Fibroblast of lung (primary cell): ENCODE results near the gene AASDHPPT.
A peak's percentile ranks its signal among the peaks of the same experiment; 100 is the strongest.

Experiments used
- CTCF ChIP-seq, 2 donors: IDR thresholded peaks in 1 of 2; conservative IDR thresholded peaks in 1 of 2; 1 replicate in 1 of 2; 2 replicates in 1 of 2; pipeline ENCODE4 v1.5.1; 2011 to 2012; ENCODE audit warnings: low read length in 2 of 2, control low read depth in 1 of 2, inconsistent platforms in 1 of 2, low read depth in 1 of 2, mild to moderate bottlenecking in 1 of 2
- EZH2 ChIP-seq: IDR thresholded peaks from 2 replicates; pipeline ENCODE4 v1.5.1; 2012; ENCODE audit warnings: low read length, control low read depth, mild to moderate bottlenecking; ENCODE audit errors: missing control alignments

DNA sequence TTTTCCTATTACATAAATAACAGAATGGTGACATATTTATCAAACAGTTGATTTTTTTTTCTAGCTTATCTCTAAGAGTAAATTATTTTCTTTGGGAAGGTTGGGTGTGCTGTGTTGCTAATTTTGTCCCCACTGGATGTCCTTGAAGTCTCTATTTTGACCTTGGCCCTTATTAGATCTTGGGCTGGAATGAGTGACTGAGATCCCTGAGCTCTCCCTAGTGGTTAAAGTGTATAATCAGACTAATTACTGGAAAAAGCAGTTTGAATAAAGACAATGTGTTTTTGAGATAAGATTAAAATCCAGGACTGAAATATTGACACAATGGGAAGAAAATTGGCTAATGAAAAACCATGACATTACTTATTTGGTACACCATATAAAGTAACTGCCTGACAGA, 56.1 kb downstream of the AASDHPPT start:
- TF ChIP-seq CTCF (conservative IDR thresholded peaks at IDR 0.05 in 1 of 2, IDR thresholded peaks at IDR 0.05 in 1 of 2; ENCODE audit: low read depth in 1 of 2, low read length in 2 of 2), result peak; percentile 25 to 45
- TF ChIP-seq EZH2, result no peak
